Astrocyte of the cerebellum (primary cell): ENCODE results near the gene MGAT5.
A peak's percentile ranks its signal among the peaks of the same experiment; 100 is the strongest.

ENCODE experiments used
- DNase-seq: peaks from one replicate; pipeline ENCODE4 v3.0.0-alpha.2; 2011; ENCODE audit warnings: low read depth
- H3K4me3 ChIP-seq: 2 replicates; pipeline ENCODE4 v1.5.1; 2011; ENCODE audit warnings: mild to moderate bottlenecking, low read depth, low read length, moderate library complexity
- CTCF ChIP-seq: IDR thresholded peaks from 2 replicates; pipeline ENCODE4 v1.5.1; 2012; ENCODE audit warnings: low read length, low read depth, moderate library complexity, mild to moderate bottlenecking; ENCODE audit errors: missing control alignments
- in situ Hi-C: cut with HindIII; loops from 2 replicates; pipeline ENCODE4 v1.10.0; 2017; ENCODE audit warnings: low sequenced_read_pairs

MGAT5 gene

GRCh38 chr2:134421556-134422328 is 167.9 kb downstream of the MGAT5 start:
- TF ChIP-seq CTCF = no peak
- in situ Hi-C loops = no loop called here
- no peak for DNase-seq
- H3K4me3 ChIP-seq = no peak overlapping the region

GRCh38 chr2:134425724-134426496 is 172.0 kb downstream of the MGAT5 start:
- TF ChIP-seq CTCF = no peak
- in situ Hi-C loops = no loop called here
- DNase-seq = no peak
- no peak overlapping the region for H3K4me3 ChIP-seq

- DNase-seq = no peak
- no peak for TF ChIP-seq CTCF
- in situ Hi-C loops = no loop called here
- H3K4me3 ChIP-seq = no peak overlapping the region
These were observed 172.8 kb downstream of the MGAT5 start for GRCh38 chr2:134426721-134427120.

GRCh38 chr2:134429886-134430285 is 176.0 kb downstream of the MGAT5 start:
- H3K4me3 ChIP-seq = no peak overlapping the region
- in situ Hi-C loops = no loop called here
- DNase-seq = no peak
- TF ChIP-seq CTCF = no peak

- TF ChIP-seq CTCF = no peak
- DNase-seq = peak; percentile 20
- in situ Hi-C loops = no loop called here
- no peak overlapping the region for H3K4me3 ChIP-seq
These were observed 178.1 kb downstream of the MGAT5 start for GRCh38 chr2:134431838-134432434.

GRCh38 chr2:134432435-134432883 is 178.6 kb downstream of the MGAT5 start:
- H3K4me3 ChIP-seq = no peak overlapping the region
- DNase-seq = no peak
- no peak for TF ChIP-seq CTCF
- in situ Hi-C loops = no loop called here
